IMR-90 (cell line): ENCODE results near the gene PLEKHF1. TPM values are rescaled to one million over a fixed set of nuclear protein-coding genes. Genes with fewer than 3 reads are reported as not detected.

Experiments used
- ATAC-seq: fragments of 200-7000 bp; cut with Tn5 transposase; 2 replicates; pipeline ENCODE4 v1.9.1; 2020; ENCODE audit warnings: low read depth, mild to moderate bottlenecking, moderate library complexity
- BruUV-seq: library from RNA; stranded (reverse); fragments of 400-500 nt; replicated peaks from 2 replicates; lab custom pipeline; 2021; lab: Mats Ljungman, UMichigan
- CTCF ChIA-PET: fragments of 300-600 bp; formaldehyde crosslinking; extraction: SDS; loops from one replicate; lab custom pipeline; 2021; ENCODE audit warnings: antibody characterized with exemption; lab: Yijun Ruan, JAX
- POLR2A ChIA-PET: fragments of 300-600 bp; sonication (Branson Sonifier 250); formaldehyde crosslinking; loops from one replicate; lab custom pipeline; 2022; ENCODE audit warnings: antibody characterized with exemption; ENCODE audit not compliant: unreplicated experiment; lab: Charles Lee
- DNase-seq: peaks from one replicate; pipeline ENCODE4 v3.0.0; 2013
- H2AFZ ChIP-seq: replicated peaks from 2 replicates; pipeline ENCODE3; 2013; ENCODE audit warnings: low read length, mild to moderate bottlenecking; ENCODE audit not compliant: poor library complexity
- H2AK5ac ChIP-seq: 2 replicates; pipeline ENCODE4 v1.6.1; 2013; ENCODE audit warnings: low read depth, low read length, inconsistent platforms
- H2AK9ac ChIP-seq: replicated peaks from 2 replicates; pipeline ENCODE3; 2013; ENCODE audit warnings: mild to moderate bottlenecking, low read depth, low read length, moderate library complexity; ENCODE audit not compliant: poor library complexity
- H2BK120ac ChIP-seq: 2 replicates; pipeline ENCODE4 v1.6.1; 2013; ENCODE audit warnings: low read depth, low read length, inconsistent platforms
- H2BK15ac ChIP-seq: 3 replicates; pipeline ENCODE4 v1.6.1; 2013; ENCODE audit warnings: low read depth, low read length, inconsistent platforms
- H2BK20ac ChIP-seq: 2 replicates; pipeline ENCODE4 v1.6.1; 2013; ENCODE audit warnings: low read depth, mild to moderate bottlenecking, inconsistent platforms, low read length, moderate library complexity
- H2BK5ac ChIP-seq: 2 replicates; pipeline ENCODE4 v1.6.1; 2013; ENCODE audit warnings: mild to moderate bottlenecking, low read depth, low read length, inconsistent platforms; ENCODE audit not compliant: poor library complexity, severe bottlenecking
- H3K14ac ChIP-seq: replicated peaks from 2 replicates; pipeline ENCODE4 v1.6.1; 2013; ENCODE audit warnings: low read depth, low read length, inconsistent platforms
- H3K18ac ChIP-seq: 2 replicates; pipeline ENCODE4 v1.6.1; 2013; ENCODE audit warnings: low read depth, low read length, control low read depth
- H3K23ac ChIP-seq: 2 replicates; pipeline ENCODE4 v1.6.1; 2013; ENCODE audit warnings: low read depth, low read length, inconsistent platforms
- H3K27ac ChIP-seq: 2 replicates; pipeline ENCODE4 v1.5.1; 2013; ENCODE audit warnings: mild to moderate bottlenecking, control low read depth, low read length; ENCODE audit not compliant: insufficient read depth
- H3K27me3 ChIP-seq: 2 replicates; pipeline ENCODE4 v1.6.1; 2013; ENCODE audit warnings: low read length; ENCODE audit not compliant: control insufficient read depth, insufficient read depth
- H3K36me3 ChIP-seq: 2 replicates; pipeline ENCODE4 v1.6.1; 2013; ENCODE audit warnings: low read length, mixed read lengths; ENCODE audit not compliant: control insufficient read depth, insufficient read depth
- H3K4ac ChIP-seq: 2 replicates; pipeline ENCODE4 v1.6.1; 2013; ENCODE audit warnings: low read depth, low read length, inconsistent platforms
- H3K4me1 ChIP-seq: 2 replicates; pipeline ENCODE4 v1.6.1; 2013; ENCODE audit warnings: low read length, mixed read lengths; ENCODE audit not compliant: control insufficient read depth, insufficient read depth
- H3K4me2 ChIP-seq: 2 replicates; pipeline ENCODE4 v1.6.1; 2013; ENCODE audit warnings: low read depth, mild to moderate bottlenecking, control low read depth, low read length, moderate library complexity
- H3K4me3 ChIP-seq: 2 replicates; pipeline ENCODE4 v1.5.1; 2013; ENCODE audit warnings: low read depth, mild to moderate bottlenecking, control low read depth, low read length, moderate library complexity; ENCODE audit not compliant: insufficient read depth
- H3K56ac ChIP-seq: 2 replicates; pipeline ENCODE4 v1.6.1; 2013; ENCODE audit warnings: low read length, inconsistent platforms; ENCODE audit not compliant: insufficient read depth; ENCODE audit errors: extremely low read depth
- H3K79me1 ChIP-seq, 2 experiments: 2 replicates each; pipeline ENCODE4 v1.6.1; 2013; ENCODE audit warnings: low read length in 2 of 2, inconsistent platforms in 1 of 2, low read depth in 1 of 2
- H3K9ac ChIP-seq: 2 replicates; pipeline ENCODE4 v1.6.1; 2013; ENCODE audit warnings: low read depth, low read length, control low read depth
- H3K9me1 ChIP-seq: 2 replicates; pipeline ENCODE4 v1.6.1; 2013; ENCODE audit warnings: low read length, inconsistent platforms; ENCODE audit not compliant: insufficient read depth
- H3K9me3 ChIP-seq: 2 replicates; pipeline ENCODE4 v1.6.1; 2013; ENCODE audit warnings: low read length; ENCODE audit not compliant: control insufficient read depth, insufficient read depth
- H4K20me1 ChIP-seq: 2 replicates; pipeline ENCODE4 v1.6.1; 2013; ENCODE audit warnings: low read length, inconsistent platforms; ENCODE audit not compliant: insufficient read depth
- H4K5ac ChIP-seq: 2 replicates; pipeline ENCODE4 v1.6.1; 2013; ENCODE audit warnings: mild to moderate bottlenecking, low read depth, low read length, control low read depth
- H4K8ac ChIP-seq, 2 experiments: 2 replicates each; pipeline ENCODE4 v1.6.1; 2013; ENCODE audit warnings: low read depth in 2 of 2, low read length in 2 of 2, control low read depth in 1 of 2, inconsistent platforms in 1 of 2
- H4K91ac ChIP-seq: 2 replicates; pipeline ENCODE4 v1.6.1; 2013; ENCODE audit warnings: low read depth, low read length, inconsistent platforms; ENCODE audit not compliant: insufficient read depth
- CEBPB ChIP-seq: IDR thresholded peaks from 2 replicates; pipeline ENCODE4 v1.6.1; 2012; ENCODE audit warnings: low read depth, low read length, improper control_type of control experiment
- CHD1 ChIP-seq: IDR thresholded peaks from 2 replicates; pipeline ENCODE4 v1.6.1; 2012; ENCODE audit warnings: low read depth, low read length, improper control_type of control experiment
- CTCF ChIP-seq: conservative IDR thresholded peaks from 2 replicates; pipeline ENCODE4 v1.5.1; 2012; ENCODE audit warnings: mild to moderate bottlenecking, low read depth, low read length, improper control_type of control experiment
- FOS ChIP-seq: fragments of 150-350 bp; IDR thresholded peaks from 2 replicates; pipeline ENCODE4 v1.6.1; 2016; ENCODE audit warnings: low read depth, low read length
- MAFK ChIP-seq: IDR thresholded peaks from 2 replicates; pipeline ENCODE4 v1.6.1; 2012; ENCODE audit warnings: low read depth, low read length, improper control_type of control experiment
- MAZ ChIP-seq: IDR thresholded peaks from 2 replicates; pipeline ENCODE4 v1.6.1; 2012; ENCODE audit warnings: low read depth, mild to moderate bottlenecking, low read length, improper control_type of control experiment, moderate library complexity, borderline replicate concordance
- MXI1 ChIP-seq: IDR thresholded peaks from 2 replicates; pipeline ENCODE4 v1.6.1; 2012; ENCODE audit warnings: low read depth, mild to moderate bottlenecking, low read length, moderate library complexity, borderline replicate concordance
- NFE2L2 ChIP-seq: fragments of 150-350 bp; IDR thresholded peaks from 2 replicates; pipeline ENCODE4 v1.6.1; 2016; ENCODE audit warnings: low read depth, mild to moderate bottlenecking, low read length
- POLR2A ChIP-seq: IDR thresholded peaks from 2 replicates; pipeline ENCODE4 v1.6.1; 2012; ENCODE audit warnings: mild to moderate bottlenecking, low read depth, low read length
- RAD21 ChIP-seq: IDR thresholded peaks from 2 replicates; pipeline ENCODE4 v1.6.1; 2012; ENCODE audit warnings: low read length, improper control_type of control experiment
- RFX5 ChIP-seq: IDR thresholded peaks from 2 replicates; pipeline ENCODE4 v1.8.0; 2012; ENCODE audit warnings: low read depth, mild to moderate bottlenecking, low read length, moderate library complexity
- SMC3 ChIP-seq: fragments of 150-350 bp; IDR thresholded peaks from 2 replicates; pipeline ENCODE4 v1.6.1; 2016; ENCODE audit warnings: low read depth, mild to moderate bottlenecking, antibody characterized with exemption, low read length, moderate library complexity
- USF2 ChIP-seq: fragments of 150-350 bp; IDR thresholded peaks from 2 replicates; pipeline ENCODE4 v1.6.1; 2017; ENCODE audit warnings: mild to moderate bottlenecking, antibody characterized with exemption, low read length, low read depth
- WGBS, 2 experiments: methylation state at CpG; one replicate each; pipeline versions ENCODE4 v1.1.5 to v1.1.7; 2013; ENCODE audit warnings: missing lambda C conversion rate in 2 of 2; ENCODE audit not compliant: insufficient read length in 1 of 2; ENCODE audit errors: extremely low coverage in 2 of 2; 5-methylcytosine and 5-hydroxymethylcytosine counted together
- dilution Hi-C: fragments of 300-500 bp; cut with HindIII; formaldehyde crosslinking; loops from one replicate; pipeline ENCODE4 v1.14.3; 2018; ENCODE audit warnings: low sequenced_read_pairs; ENCODE audit not compliant: unreplicated experiment
- in situ Hi-C: fragments of 300-500 bp; cut with MboI; formaldehyde crosslinking; loops from 3 replicates; pipeline ENCODE4 v1.14.3; 2019; ENCODE audit warnings: low sequenced_read_pairs, inconsistent platforms, mixed read lengths
- intact Hi-C: fragments of 100-400 bp; cut with micrococcal nuclease; formaldehyde crosslinking; loops from 2 replicates; pipeline ENCODE4 v1.10.0; 2022
- polyA plus RNA-seq, 3 experiments: library from polyadenylated mRNA; depleted of rRNA; stranded (reverse); fragments of >200 nt; gene quantifications; 2 replicates each; pipeline ENCODE4 v1.2.3, GENCODE V29; 2012; ENCODE audit warnings: low replicate concordance in 1 of 3
- total RNA-seq: library from RNA; depleted of rRNA; stranded (reverse); fragments of >200 nt; gene quantifications from 2 replicates; pipeline ENCODE4 v1.2.3, GENCODE V29; 2012

The PLEKHF1 gene
- total and polyA plus RNA-seq, 2 of the 4 experiments (the other 2 are of a cell fraction), result 5.0 to 6.6 TPM

GRCh38 chr19:29696565-29696846, 31.2 kb downstream of the PLEKHF1 start:
- in situ Hi-C loops (no loop called here), intact Hi-C loops (no loop called here), dilution Hi-C loops (no loop called here)
- H3K4ac ChIP-seq, result no peak overlapping the region
- no TSS peak for BruUV-seq
- ChIA-PET POLR2A (no interaction called here), CTCF (no interaction called here)
- no peak overlapping the region for H3K27ac ChIP-seq
- H3K9me1 ChIP-seq, result peaks cover 2% of the 10 kb centered on the region; the same call in 1 of the 2 replicates
- H2AK5ac ChIP-seq, result no peak overlapping the region
- H3K4me2 ChIP-seq, result no peak overlapping the region
- no peak overlapping the region for H3K18ac ChIP-seq
- H3K4me3 ChIP-seq, result no peak overlapping the region
- H4K8ac ChIP-seq, result no peak overlapping the region
- H2BK20ac ChIP-seq, result no peak overlapping the region
- DNase-seq (no peak), ATAC-seq (no peak)
- H2BK15ac ChIP-seq, result no peak overlapping the region
- no peak overlapping the region for H3K23ac ChIP-seq
- H4K5ac ChIP-seq, result no peak overlapping the region
- H3K14ac ChIP-seq, result no peak overlapping the region
- no peaks in the 10 kb centered on the region; a peak in 1 of 4 replicates for H3K79me1 ChIP-seq
- no peak overlapping the region for H2BK120ac ChIP-seq
- no peaks in the 10 kb centered on the region for H3K9me3 ChIP-seq
- H4K91ac ChIP-seq, result no peak overlapping the region
- H2BK5ac ChIP-seq, result no peak overlapping the region
- H3K56ac ChIP-seq, result no peak overlapping the region
- no peaks in the 10 kb centered on the region for H3K27me3 ChIP-seq
- H4K20me1 ChIP-seq, result no peaks in the 10 kb centered on the region
- H3K36me3 ChIP-seq, result peaks cover 2% of the 10 kb centered on the region; the same call in 1 of the 2 replicates
- H3K4me1 ChIP-seq, result peaks cover 6% of the 10 kb centered on the region; the same call in 1 of the 2 replicates
- no peak overlapping the region for H2AFZ ChIP-seq
- no peak overlapping the region for H2AK9ac ChIP-seq
- 100% methylated on average over 1 of the region's 2 CpGs; no CpG with 5 or more reads in 1 of the 2 experiments for WGBS, 2 experiments
- TF ChIP-seq FOS (no peak), MAFK (no peak), POLR2A (no peak), NFE2L2 (no peak), MXI1 (no peak), RFX5 (no peak), SMC3 (no peak), CTCF (no peak), MAZ (no peak), CHD1 (no peak), CEBPB (no peak), RAD21 (no peak), USF2 (no peak)
- H3K9ac ChIP-seq, result no peak overlapping the region
